AG08396 (cell line): ENCODE measurements around the gene ATP6V1G1.
A peak's percentile ranks its signal among the peaks of the same experiment; 100 is the strongest.
"Not testable (repeated sequence)": the region's sequence is repeated elsewhere in the genome, so short reads cannot be mapped to it uniquely, and the experiment has no call there.

Source experiments
- DNase-seq: peaks from one replicate; pipeline ENCODE4 v3.0.0; 2012; ENCODE audit warnings: low spot score, mixed read lengths

The ATP6V1G1 gene

GRCh38 chr9:114587345-114588202, at the start of gene ATP6V1G1:
Gene ATP6V1G1 (plus strand): TSS chr9:114587769. CDS start chr9:114587839, 70 bp downstream.
- DNase-seq = peak; percentile 96

GRCh38 chr9:114538241-114538640, 49.3 kb upstream of the ATP6V1G1 start:
- DNase-seq = no peak

- no peak for DNase-seq
These were observed 47.7 kb upstream of the ATP6V1G1 start for GRCh38 chr9:114539701-114540380.

- no peak for DNase-seq
These were observed 42.5 kb upstream of the ATP6V1G1 start for GRCh38 chr9:114545055-114545454.

- DNase-seq = no peak
These were observed 40.7 kb upstream of the ATP6V1G1 start for GRCh38 chr9:114546851-114547250.

- DNase-seq = peak; percentile 34
These were observed 37.8 kb upstream of the ATP6V1G1 start for GRCh38 chr9:114549697-114550330.

GRCh38 chr9:114551750-114552685, 35.6 kb upstream of the ATP6V1G1 start:
- DNase-seq = peak; percentile 91

- no peak for DNase-seq
These were observed 34.9 kb upstream of the ATP6V1G1 start for GRCh38 chr9:114552706-114553105.

- no peak for DNase-seq
These were observed 34.4 kb upstream of the ATP6V1G1 start for GRCh38 chr9:114553202-114553601.

GRCh38 chr9:114555696-114556095, 31.9 kb upstream of the ATP6V1G1 start:
- DNase-seq = no peak

GRCh38 chr9:114558027-114558675, 29.4 kb upstream of the ATP6V1G1 start:
- DNase-seq = no peak

- DNase-seq = no peak
These were observed 27.6 kb upstream of the ATP6V1G1 start for GRCh38 chr9:114559830-114560513.

- no peak for DNase-seq
These were observed 26.6 kb upstream of the ATP6V1G1 start for GRCh38 chr9:114560956-114561355.

GRCh38 chr9:114561771-114562170, 25.8 kb upstream of the ATP6V1G1 start:
- no peak for DNase-seq

- no peak for DNase-seq
These were observed 22.4 kb upstream of the ATP6V1G1 start for GRCh38 chr9:114565204-114565603.

GRCh38 chr9:114570742-114571141, 16.8 kb upstream of the ATP6V1G1 start:
- no peak for DNase-seq

- DNase-seq = no peak
These were observed 16.2 kb upstream of the ATP6V1G1 start for GRCh38 chr9:114571391-114571790.

- DNase-seq = no peak
These were observed 15.4 kb upstream of the ATP6V1G1 start for GRCh38 chr9:114572199-114572598.

- DNase-seq = no peak
These were observed 13.1 kb upstream of the ATP6V1G1 start for GRCh38 chr9:114574438-114574837.

- not testable (repeated sequence) for DNase-seq
These were observed 10.8 kb upstream of the ATP6V1G1 start for GRCh38 chr9:114576779-114577178.
